Hepatocyte (in vitro differentiated cells): Measurements from ENCODE around the gene TUBB3. TPM values are rescaled to one million over a fixed set of nuclear protein-coding genes. Genes with fewer than 3 reads are reported as not detected.

Experiments used
- DNase-seq: peaks from one replicate; pipeline ENCODE4 v3.0.0-alpha.2; 2016; ENCODE audit warnings: low spot score
- H2AFZ ChIP-seq: fragments of 200-600 bp; sonication (generic); 2 replicates; pipeline ENCODE4 v1.6.0; 2016; ENCODE audit warnings: antibody characterized with exemption, mild to moderate bottlenecking
- H3K27ac ChIP-seq: fragments of 200-600 bp; sonication (generic); 2 replicates; pipeline ENCODE4 v1.5.1; 2016; ENCODE audit warnings: mild to moderate bottlenecking
- H3K27me3 ChIP-seq: fragments of 200-600 bp; sonication (generic); 2 replicates; pipeline ENCODE4 v1.6.1; 2016
- H3K36me3 ChIP-seq: fragments of 200-600 bp; sonication (generic); replicated peaks from 2 replicates; pipeline ENCODE4 v1.5.1; 2016; ENCODE audit warnings: low read depth; ENCODE audit not compliant: insufficient read depth
- H3K4me1 ChIP-seq: fragments of 200-600 bp; sonication (generic); 2 replicates; pipeline ENCODE4 v1.5.1; 2016; ENCODE audit warnings: mild to moderate bottlenecking, moderate library complexity; ENCODE audit not compliant: insufficient read depth
- H3K4me2 ChIP-seq: fragments of 200-600 bp; sonication (generic); 2 replicates; pipeline ENCODE4 v1.6.0; 2016
- H3K4me3 ChIP-seq: fragments of 200-600 bp; sonication (generic); 2 replicates; pipeline ENCODE4 v1.5.1; 2016; ENCODE audit warnings: mild to moderate bottlenecking
- H3K79me2 ChIP-seq: fragments of 200-600 bp; sonication (generic); 2 replicates; pipeline ENCODE4 v1.6.0; 2017; ENCODE audit warnings: mild to moderate bottlenecking
- H3K9me2 ChIP-seq: fragments of 200-600 bp; sonication (generic); replicated peaks from 2 replicates; pipeline ENCODE4 v1.6.0; 2017; ENCODE audit warnings: mild to moderate bottlenecking; ENCODE audit not compliant: insufficient read depth
- H3K9me3 ChIP-seq: fragments of 200-600 bp; sonication (generic); 2 replicates; pipeline ENCODE4 v1.5.1; 2016; ENCODE audit warnings: low read depth, mild to moderate bottlenecking
- H4K20me1 ChIP-seq: fragments of 200-600 bp; sonication (generic); 2 replicates; pipeline ENCODE4 v1.6.0; 2016; ENCODE audit warnings: mild to moderate bottlenecking; ENCODE audit not compliant: insufficient read depth, poor library complexity, severe bottlenecking
- EZH2 ChIP-seq: fragments of 200-600 bp; sonication (generic); IDR thresholded peaks from 2 replicates; pipeline ENCODE4 v1.6.1; 2016; ENCODE audit warnings: antibody characterized with exemption, mild to moderate bottlenecking, borderline replicate concordance
- EZH2phosphoT487 ChIP-seq: fragments of 200-600 bp; sonication (generic); IDR thresholded peaks from one replicate; pipeline ENCODE4 v1.6.1; 2018; ENCODE audit warnings: antibody characterized with exemption, mild to moderate bottlenecking, low read depth, moderate library complexity; ENCODE audit not compliant: unreplicated experiment, severe bottlenecking
- WGBS: methylation state at CpG from one replicate; pipeline ENCODE4 v1.1.6; 2016; ENCODE audit warnings: low lambda C conversion rate; ENCODE audit errors: missing lambda C conversion rate; 5-methylcytosine and 5-hydroxymethylcytosine counted together
- polyA plus RNA-seq: library from polyadenylated mRNA; unstranded; fragments of >200 nt; fragmentation: Nextera tagmentation; extraction: Ambion mirVana; gene quantifications from 2 replicates; pipeline ENCODE4 v1.2.1, GENCODE V29; 2016
- total RNA-seq: library from RNA; depleted of rRNA; stranded (reverse); fragments of >200 nt; gene quantifications from 2 replicates; pipeline ENCODE4 v1.2.3, GENCODE V29; 2014
- TF ChIP-seq, protein P1 (sequence below): fragments of 200-600 bp; sonication (generic); IDR thresholded peaks from 2 replicates; pipeline ENCODE4 v1.5.1; 2016; ENCODE audit warnings: antibody characterized with exemption, mild to moderate bottlenecking; ENCODE audit not compliant: poor library complexity

Gene TUBB3
- total and polyA plus RNA-seq, 2 experiments from 2014 or later, result 69.3 to 87.2 TPM

DNA sequence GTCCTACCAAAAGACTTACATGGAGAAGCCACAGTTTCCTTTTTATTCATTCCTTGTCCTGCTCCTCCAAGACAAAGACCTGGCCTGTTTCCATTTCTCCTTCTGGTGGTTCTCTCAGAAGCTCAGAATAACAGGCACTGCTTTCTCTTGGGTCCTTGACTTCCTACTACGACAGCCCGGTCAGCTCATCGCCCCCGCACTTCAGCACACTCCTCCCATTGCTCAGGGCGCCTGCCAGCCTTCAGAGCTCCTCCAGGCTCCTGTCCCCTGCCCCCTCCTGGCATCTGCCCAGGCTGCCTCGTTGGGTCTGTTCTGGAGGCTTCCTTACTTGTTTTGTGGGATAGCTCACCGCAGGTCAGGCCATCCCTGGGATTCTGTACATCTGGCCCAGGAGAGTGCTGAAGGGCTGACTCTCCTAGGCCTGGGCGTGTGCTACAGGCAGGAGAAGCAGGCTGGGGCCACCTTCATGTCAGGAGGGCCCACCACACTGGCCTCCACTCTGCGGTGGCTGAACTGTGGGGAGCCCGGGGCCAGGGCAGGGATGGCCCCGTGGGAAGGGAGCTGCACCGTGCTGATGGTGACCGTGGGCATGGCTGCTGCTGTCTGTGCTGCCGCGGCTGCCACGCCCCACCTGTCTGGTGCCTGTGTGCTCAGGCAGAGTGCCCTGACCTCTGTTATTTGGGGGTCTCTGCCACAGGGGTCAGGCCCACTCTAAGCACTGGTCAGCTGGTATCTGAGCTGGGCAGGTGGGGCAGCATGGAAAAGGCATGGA, 32.1 kb upstream of the TUBB3 start:
- WGBS, result 98% methylated on average over 16 of the region's 16 CpGs
- H3K27ac ChIP-seq, result no peak overlapping the region
- H3K27me3 ChIP-seq, result no peaks in the 10 kb centered on the region
- H2AFZ ChIP-seq, result no peak overlapping the region
- no peak overlapping the region for H3K4me2 ChIP-seq
- H3K9me3 ChIP-seq, result no peaks in the 10 kb centered on the region
- H3K36me3 ChIP-seq, result no peaks in the 10 kb centered on the region
- no peak for DNase-seq
- TF ChIP-seq EZH2phosphoT487 (no peak), EZH2 (no peak)
- TF ChIP-seq, protein P1, sequence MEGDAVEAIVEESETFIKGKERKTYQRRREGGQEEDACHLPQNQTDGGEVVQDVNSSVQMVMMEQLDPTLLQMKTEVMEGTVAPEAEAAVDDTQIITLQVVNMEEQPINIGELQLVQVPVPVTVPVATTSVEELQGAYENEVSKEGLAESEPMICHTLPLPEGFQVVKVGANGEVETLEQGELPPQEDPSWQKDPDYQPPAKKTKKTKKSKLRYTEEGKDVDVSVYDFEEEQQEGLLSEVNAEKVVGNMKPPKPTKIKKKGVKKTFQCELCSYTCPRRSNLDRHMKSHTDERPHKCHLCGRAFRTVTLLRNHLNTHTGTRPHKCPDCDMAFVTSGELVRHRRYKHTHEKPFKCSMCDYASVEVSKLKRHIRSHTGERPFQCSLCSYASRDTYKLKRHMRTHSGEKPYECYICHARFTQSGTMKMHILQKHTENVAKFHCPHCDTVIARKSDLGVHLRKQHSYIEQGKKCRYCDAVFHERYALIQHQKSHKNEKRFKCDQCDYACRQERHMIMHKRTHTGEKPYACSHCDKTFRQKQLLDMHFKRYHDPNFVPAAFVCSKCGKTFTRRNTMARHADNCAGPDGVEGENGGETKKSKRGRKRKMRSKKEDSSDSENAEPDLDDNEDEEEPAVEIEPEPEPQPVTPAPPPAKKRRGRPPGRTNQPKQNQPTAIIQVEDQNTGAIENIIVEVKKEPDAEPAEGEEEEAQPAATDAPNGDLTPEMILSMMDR, result no peak
- peaks cover 5% of the 10 kb centered on the region for H4K20me1 ChIP-seq
- H3K79me2 ChIP-seq, result peaks cover 4% of the 10 kb centered on the region
- no peaks in the 10 kb centered on the region for H3K9me2 ChIP-seq
- H3K4me1 ChIP-seq, result no peaks in the 10 kb centered on the region
- H3K4me3 ChIP-seq, result no peak overlapping the region

DNA sequence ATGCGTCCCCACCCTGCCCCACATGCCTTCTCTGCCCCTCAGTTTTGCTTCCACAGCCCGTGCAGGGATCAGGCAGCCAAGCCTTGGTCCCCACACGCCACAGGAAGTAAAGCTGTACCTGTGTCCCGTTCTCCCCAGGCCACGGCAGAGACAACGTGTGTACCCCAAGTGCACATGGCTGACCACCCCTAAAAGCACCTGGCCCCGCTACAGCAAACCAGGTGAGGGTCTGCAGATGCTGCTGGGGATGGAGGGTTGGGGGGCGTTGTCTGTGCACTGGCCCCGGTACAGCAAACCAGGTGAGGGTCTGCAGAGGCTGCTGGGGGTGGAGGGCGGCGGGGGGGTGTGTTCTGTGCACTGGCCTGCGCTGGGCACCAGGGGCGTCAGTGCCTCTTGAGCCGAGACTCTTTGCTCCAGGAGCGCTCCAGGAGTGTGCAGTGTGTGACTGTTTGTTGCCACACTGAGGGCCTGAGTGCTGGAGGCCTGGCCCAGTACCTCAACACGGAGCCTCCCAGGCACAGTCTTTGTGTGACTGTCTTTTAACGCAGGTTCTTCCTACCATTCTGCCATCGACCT, 31.0 kb upstream of the TUBB3 start:
- Histone ChIP-seq H4K20me1 (peaks cover 5% of the 10 kb centered on the region), H3K27me3 (no peaks in the 10 kb centered on the region), H3K9me3 (no peaks in the 10 kb centered on the region), H3K4me1 (no peaks in the 10 kb centered on the region), H2AFZ (no peak overlapping the region), H3K79me2 (peaks cover 4% of the 10 kb centered on the region), H3K36me3 (no peaks in the 10 kb centered on the region), H3K4me3 (no peak overlapping the region), H3K4me2 (no peak overlapping the region), H3K9me2 (no peaks in the 10 kb centered on the region), H3K27ac (no peak overlapping the region)
- no peak for DNase-seq
- 97% methylated on average over 17 of the region's 18 CpGs for WGBS
- TF ChIP-seq EZH2phosphoT487 (no peak), EZH2 (no peak)
- TF ChIP-seq, protein P1, result no peak

DNA sequence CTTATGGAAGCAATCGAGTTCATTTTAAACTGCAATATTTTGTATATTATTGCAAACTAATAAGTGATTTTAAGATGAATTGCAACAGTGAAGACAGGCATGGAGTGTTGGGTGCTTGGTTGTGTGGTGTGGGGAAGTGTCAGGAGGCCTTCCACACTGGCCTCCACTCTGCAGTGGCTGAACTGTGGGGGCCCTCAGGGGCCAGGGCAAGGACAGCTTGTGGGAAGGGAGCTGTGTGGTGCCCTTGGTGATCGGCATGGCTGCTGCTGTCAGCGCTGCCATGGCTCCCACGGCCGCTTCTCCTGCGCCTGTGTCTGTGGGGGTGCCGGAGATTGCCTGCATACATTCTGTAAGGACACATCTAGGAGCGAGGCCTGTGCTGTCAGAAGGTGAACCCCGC, 30.5 kb upstream of the TUBB3 start:
- TF ChIP-seq EZH2phosphoT487 (no peak), EZH2 (no peak)
- TF ChIP-seq, protein P1, result no peak
- 98% methylated on average over 9 of the region's 9 CpGs for WGBS
- Histone ChIP-seq H3K4me2 (no peak overlapping the region), H3K79me2 (peaks cover 7% of the 10 kb centered on the region), H4K20me1 (peaks cover 5% of the 10 kb centered on the region), H3K27ac (no peak overlapping the region), H2AFZ (no peak overlapping the region), H3K27me3 (no peaks in the 10 kb centered on the region), H3K4me3 (no peak overlapping the region), H3K36me3 (no peaks in the 10 kb centered on the region), H3K9me2 (no peaks in the 10 kb centered on the region), H3K9me3 (no peaks in the 10 kb centered on the region), H3K4me1 (no peaks in the 10 kb centered on the region)
- DNase-seq, result no peak
